Ishikawa (cell line): ENCODE results near the gene PHYKPL.

Experiments
- CEBPB ChIP-seq: IDR thresholded peaks from 2 replicates; pipeline ENCODE4 v1.6.1; 2012
- CREB1 ChIP-seq: IDR thresholded peaks from 2 replicates; pipeline ENCODE4 v1.6.1; 2012; ENCODE audit warnings: low read depth
- EGR1 ChIP-seq: IDR thresholded peaks from 2 replicates; pipeline ENCODE4 v1.6.1; 2012
- EP300 ChIP-seq: IDR thresholded peaks from 2 replicates; pipeline ENCODE4 v1.6.1; 2012; ENCODE audit warnings: borderline replicate concordance
- FOXM1 ChIP-seq: IDR thresholded peaks from 2 replicates; pipeline ENCODE4 v1.6.1; 2012; ENCODE audit warnings: low read depth, borderline replicate concordance
- MAX ChIP-seq: IDR thresholded peaks from 2 replicates; pipeline ENCODE4 v1.6.1; 2012
- NFIC ChIP-seq: IDR thresholded peaks from 2 replicates; pipeline ENCODE4 v1.6.1; 2012
- RAD21 ChIP-seq: IDR thresholded peaks from 2 replicates; pipeline ENCODE4 v1.6.1; 2012; ENCODE audit warnings: low read depth
- REST ChIP-seq: IDR thresholded peaks from 2 replicates; pipeline ENCODE4 v1.6.1; 2012; ENCODE audit warnings: low read depth, mild to moderate bottlenecking
- TAF1 ChIP-seq: IDR thresholded peaks from 2 replicates; pipeline ENCODE4 v1.6.1; 2012; ENCODE audit warnings: low read depth, mild to moderate bottlenecking
- TCF12 ChIP-seq: IDR thresholded peaks from 2 replicates; pipeline ENCODE4 v1.6.1; 2012; ENCODE audit warnings: low read depth
- TEAD4 ChIP-seq: IDR thresholded peaks from 2 replicates; pipeline ENCODE4 v1.6.1; 2012
- USF1 ChIP-seq: IDR thresholded peaks from 2 replicates; pipeline ENCODE4 v1.6.1; 2012
- YY1 ChIP-seq: IDR thresholded peaks from 2 replicates; pipeline ENCODE4 v1.6.1; 2012; ENCODE audit warnings: low read depth
- ZBTB7A ChIP-seq: IDR thresholded peaks from 2 replicates; pipeline ENCODE4 v1.6.1; 2012; ENCODE audit warnings: low read depth

The PHYKPL gene

DNA sequence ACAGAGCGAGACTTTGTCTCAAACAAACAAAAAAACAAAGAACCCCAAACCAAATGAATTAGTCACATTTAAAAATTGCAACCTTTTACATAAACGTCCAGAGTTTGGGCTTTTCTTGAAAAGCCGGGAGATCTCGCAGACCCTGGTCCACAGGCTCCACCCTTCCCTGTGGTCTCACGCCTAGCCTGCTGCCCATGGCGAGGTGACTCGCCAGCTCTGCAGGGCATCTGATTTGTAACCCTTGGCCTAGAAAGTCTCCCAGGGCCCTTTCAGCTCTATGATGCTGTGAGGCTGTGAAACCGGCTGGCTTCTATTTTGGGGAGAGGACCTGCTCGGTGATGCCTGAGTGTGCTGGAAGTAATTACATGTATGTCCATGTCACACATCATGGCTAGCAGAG, 44.7 kb upstream of the PHYKPL start:
- TF ChIP-seq FOXM1 = no peak
- TF ChIP-seq MAX = no peak
- TF ChIP-seq REST = no peak
- no peak for TF ChIP-seq CREB1
- TF ChIP-seq RAD21 = no peak
- no peak for TF ChIP-seq YY1
- TF ChIP-seq TAF1 = no peak
- TF ChIP-seq NFIC = no peak
- no peak for TF ChIP-seq TCF12
- no peak for TF ChIP-seq TEAD4
- TF ChIP-seq CEBPB = no peak
- TF ChIP-seq EGR1 = no peak

- 0 out of 2 replicates have a peak, but pooled peaks have one; percentile 10 for TF ChIP-seq ZBTB7A
- TF ChIP-seq RAD21 = no peak
Measured at GRCh38 chr5:178274781-178275537, 42.4 kb upstream of the PHYKPL start.

GRCh38 chr5:178273665-178274541, 41.3 kb upstream of the PHYKPL start:
- peak; percentile 76 for TF ChIP-seq TCF12
- peak; percentile 38; the same call in 1 of the 2 replicates for TF ChIP-seq ZBTB7A
- TF ChIP-seq MAX = peak; percentile 58
- no peak for TF ChIP-seq CREB1
- TF ChIP-seq CEBPB = peak; percentile 54; the same call in 1 of the 2 replicates
- peak; percentile 74 for TF ChIP-seq TEAD4
- TF ChIP-seq REST = peak; percentile 74
- no peak for TF ChIP-seq EP300
- no peak for TF ChIP-seq USF1
- TF ChIP-seq NFIC = peak; percentile 81
- TF ChIP-seq RAD21 = no peak
- no peak; the same call in 1 of the 2 replicates for TF ChIP-seq TAF1
- TF ChIP-seq FOXM1 = no peak
- no peak for TF ChIP-seq EGR1
- TF ChIP-seq YY1 = peak; percentile 47; the same call in 1 of the 2 replicates

DNA sequence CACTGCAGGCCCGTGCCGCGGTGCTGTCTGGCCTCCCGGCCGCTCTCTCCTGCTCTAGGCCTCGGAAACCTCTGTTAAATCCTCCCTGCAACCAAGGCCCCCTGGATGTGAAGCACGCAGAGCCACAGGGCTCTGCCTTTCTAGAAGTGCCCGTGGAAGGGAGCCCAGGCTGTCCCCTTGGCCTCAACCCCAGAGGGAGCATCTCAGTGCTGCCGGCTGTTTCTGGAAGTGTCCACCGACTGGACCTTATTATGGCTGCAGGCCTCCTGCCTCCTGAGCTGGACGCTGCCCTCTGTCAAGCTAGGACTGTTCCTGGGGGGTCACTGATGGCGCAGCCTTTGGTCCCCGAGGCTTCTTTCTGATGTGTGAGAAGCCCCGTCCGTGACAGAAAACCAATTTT, 40.4 kb upstream of the PHYKPL start:
- no peak for TF ChIP-seq CEBPB
- TF ChIP-seq CREB1 = no peak
- TF ChIP-seq ZBTB7A = no peak
- no peak for TF ChIP-seq TCF12
- no peak for TF ChIP-seq EP300
- TF ChIP-seq TEAD4 = no peak
- TF ChIP-seq NFIC = no peak
- no peak for TF ChIP-seq YY1
- no peak for TF ChIP-seq RAD21
- no peak for TF ChIP-seq USF1
- TF ChIP-seq REST = no peak
- TF ChIP-seq EGR1 = no peak
- TF ChIP-seq MAX = no peak
- no peak for TF ChIP-seq TAF1
- TF ChIP-seq FOXM1 = no peak
